Fibroblast of peridontal ligament (primary cell): ENCODE measurements around the gene DNMT3L.

ENCODE experiments used
- DNase-seq: peaks from one replicate; pipeline ENCODE4 v3.0.0-alpha.2; 2010; ENCODE audit errors: extremely low read depth

DNMT3L gene

DNA sequence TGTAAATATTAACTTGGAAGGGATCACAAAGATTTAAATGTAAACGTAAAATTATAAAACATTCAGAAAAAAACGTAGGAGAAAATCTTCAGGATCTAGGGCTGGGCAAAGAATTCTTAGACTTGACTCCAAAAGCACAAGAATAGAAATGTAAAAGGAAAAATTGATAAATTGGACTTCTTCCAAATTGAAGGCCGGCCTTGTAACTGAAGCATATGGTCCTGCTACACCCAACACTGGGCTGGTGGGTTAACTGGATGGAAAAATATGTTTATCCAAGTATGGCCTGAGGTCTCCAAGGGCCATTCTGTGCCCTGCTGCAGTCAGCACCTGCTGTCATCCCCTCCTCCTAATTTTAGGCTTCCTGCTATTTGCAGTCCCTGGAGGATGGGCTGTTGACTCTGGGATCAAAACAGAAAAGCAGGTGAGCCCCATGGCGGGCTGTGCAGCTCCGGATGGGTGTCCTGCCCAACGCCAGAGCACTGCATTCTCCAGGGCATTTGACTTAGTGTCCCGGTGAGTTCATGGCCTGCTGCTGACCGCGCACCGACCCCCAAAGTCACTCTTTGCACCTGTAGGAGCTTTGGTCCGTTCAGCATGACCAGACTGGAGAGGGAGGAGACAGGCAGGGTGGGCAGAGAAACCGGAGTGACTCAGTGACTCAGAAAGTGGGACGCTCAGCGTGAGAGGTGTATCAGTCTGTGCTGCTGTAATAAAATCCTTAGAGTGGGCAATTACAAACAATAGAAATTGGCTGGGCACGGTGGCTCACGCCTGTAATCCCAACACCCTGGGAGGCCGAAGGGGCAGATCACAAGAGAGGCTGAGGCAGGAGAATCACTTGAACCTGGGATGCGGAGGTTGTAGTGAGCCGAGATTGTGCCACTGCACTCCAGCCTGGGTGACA, 17.9 kb upstream of the DNMT3L start:
- no peak for DNase-seq

DNA sequence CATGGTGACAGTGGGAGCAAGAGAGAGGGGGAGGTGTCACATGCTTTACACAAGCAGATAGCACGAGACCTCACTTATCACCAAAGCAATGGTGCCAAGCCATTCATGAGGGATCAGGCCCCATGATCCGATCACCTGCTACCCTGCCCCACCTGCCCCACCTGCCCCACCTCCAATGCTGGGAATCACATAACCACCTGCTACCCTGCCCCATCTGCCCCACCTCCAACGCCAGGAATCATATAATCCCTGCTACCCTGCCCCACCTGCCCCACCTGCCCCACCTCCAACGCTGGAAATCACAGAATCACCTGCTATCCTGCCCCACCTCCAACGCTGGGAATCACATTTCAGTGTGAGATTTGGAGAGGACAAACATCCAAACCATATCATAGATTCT, 13.3 kb upstream of the DNMT3L start:
- no peak for DNase-seq

DNA sequence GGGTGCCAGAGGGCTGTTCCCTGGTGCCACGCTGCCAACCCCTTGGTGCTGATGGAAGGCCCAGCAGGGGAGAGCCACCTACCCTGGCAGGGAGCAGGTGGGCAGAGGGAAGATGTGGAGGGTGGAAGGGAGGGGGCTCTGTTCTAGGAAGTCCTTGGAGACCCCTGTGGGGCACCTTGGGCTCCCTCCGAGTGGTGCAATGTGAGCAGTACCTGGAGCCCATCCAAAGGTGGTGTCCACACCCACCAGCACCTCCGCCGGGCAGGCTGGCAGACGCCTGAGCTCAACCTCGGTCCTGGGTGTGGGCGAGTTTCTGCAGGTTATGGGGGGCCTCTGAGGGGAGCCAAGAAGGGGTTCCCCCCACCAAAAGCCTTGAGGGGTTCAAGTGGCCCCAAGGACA, 11.3 kb upstream of the DNMT3L start:
- DNase-seq: no peak

DNA sequence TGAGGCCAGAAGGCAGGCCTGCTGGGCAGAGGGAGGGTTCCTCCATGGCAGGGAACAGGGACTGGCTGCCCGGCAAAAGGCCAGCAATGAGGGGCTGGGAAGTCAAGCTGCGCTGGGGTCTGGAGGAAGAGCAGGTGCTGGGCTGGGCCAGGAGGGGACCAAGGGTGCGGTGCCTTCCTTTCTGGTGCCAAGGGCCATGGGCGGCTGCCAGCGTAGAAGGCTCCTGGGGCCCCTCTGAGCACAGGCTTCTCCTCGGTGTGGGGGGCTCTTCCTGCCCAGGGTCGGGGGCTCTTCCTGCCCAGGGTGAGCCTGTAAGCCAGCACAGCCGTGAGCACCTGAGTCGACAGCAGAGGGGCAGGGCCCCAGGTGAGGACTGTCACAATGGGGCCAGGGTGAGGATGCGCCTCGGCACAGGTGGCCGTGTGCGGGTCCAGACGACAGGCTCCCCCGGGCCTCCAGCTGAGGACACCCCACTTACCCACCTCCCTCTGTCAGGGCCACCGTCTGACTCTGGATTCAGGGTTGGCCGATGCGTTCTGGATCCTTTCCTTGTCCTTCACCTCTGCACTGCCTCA, 10.7 kb upstream of the DNMT3L start:
- DNase-seq: no peak

DNA sequence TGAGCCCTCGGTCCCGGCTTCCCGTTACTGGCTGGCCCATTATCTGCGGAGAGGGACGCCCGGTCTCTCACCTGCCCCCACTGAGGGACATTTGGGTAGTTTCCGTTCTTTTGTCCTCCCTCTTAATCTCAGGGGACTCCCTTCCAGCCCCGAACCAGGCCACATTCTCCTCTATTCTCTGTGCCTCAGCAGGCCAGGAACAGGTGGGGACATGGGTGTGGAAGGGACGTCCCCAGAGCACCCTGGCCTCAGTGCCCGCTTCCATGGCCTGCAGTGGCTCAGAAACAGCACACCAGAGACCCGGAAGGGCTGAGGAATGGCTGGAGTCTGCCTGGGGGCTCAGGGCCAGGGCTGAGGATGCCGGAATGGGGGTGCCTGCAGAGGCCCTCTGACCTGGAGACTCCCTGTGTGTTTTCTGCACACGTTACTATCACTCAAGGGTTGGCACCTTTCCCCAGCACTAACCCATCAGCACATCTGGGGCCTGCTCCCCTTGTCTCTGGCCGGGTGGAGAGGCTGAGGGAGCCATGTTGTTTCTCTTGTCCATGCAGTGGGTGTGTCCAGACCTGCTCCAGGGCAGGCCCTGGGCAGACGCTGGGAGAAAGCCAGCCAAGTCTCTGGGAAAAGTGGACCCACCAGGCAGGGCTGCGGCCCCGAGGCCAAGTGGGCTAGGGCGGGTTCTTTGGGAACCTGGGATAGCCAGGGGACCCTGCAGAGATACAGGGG, 10.0 kb upstream of the DNMT3L start:
- DNase-seq: no peak

DNA sequence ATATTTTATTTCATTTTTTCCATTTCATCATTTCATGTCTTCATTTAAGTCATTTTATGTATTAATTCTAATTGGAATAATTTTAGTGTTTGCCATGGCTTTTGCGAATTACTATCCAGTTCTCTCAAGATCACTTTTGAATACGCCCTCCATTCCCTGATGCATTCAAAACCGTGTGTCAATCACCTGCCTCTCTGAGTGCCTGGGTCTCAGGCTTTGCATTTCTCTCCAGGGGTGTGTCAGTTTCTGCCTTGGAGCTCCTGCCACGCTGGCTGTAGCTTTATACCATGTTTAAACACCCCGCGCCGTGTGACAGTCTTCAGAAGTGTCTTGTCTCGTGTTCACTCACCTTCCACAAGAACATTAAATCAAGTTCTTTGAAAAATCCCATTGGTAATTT, 7.4 kb upstream of the DNMT3L start:
- DNase-seq: no peak

DNA sequence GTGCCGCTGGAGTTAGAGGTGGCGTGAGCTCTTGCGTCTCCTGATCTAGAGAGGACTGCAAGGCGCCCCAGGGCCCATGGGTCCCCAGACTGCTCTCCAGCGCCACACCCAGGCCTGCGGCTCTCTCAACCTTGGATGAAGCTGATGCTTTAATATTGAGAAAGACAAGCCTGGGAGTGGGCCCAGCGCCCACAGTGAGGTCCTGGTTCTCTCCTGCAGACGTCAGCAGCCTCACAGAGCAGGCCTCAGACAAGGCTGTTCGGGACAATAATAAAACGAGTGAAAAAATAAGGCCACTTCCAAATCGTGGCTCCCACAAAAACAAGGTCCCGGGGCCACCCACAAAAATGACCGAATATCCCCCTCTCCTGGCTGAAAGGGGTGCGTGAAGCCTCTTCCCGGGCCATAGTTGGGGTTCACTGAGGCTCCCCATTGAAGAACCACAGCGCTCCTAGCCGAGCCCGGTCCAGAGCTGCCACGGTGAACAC, 6.0 kb upstream of the DNMT3L start:
- no peak for DNase-seq

DNA sequence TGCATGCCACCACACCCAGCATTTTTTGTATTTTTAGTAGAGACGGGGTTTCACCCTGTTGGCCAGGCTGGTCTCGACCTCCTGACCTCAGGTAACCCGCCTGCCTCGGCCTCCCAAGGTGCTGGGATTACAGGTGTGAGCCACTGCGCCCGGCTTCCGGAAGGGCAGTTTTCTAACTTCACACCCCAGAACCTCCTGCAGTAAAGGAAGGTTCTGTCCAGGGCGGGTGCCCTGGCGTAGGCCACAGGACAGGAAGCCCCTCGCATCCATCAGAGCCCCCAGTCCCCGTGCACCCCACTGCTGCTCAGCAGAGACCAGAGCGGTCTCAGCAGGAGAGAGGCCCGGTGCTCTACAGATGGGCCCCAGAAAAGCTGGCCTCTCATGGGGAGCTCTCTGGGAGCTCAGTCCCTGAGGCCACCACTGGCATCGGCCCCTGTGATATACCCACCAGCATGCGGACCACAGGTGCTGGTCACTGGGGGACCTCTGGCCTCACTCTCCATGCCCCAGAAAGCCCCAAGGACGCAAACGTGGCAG, 4.1 kb upstream of the DNMT3L start:
- DNase-seq: no peak

DNA sequence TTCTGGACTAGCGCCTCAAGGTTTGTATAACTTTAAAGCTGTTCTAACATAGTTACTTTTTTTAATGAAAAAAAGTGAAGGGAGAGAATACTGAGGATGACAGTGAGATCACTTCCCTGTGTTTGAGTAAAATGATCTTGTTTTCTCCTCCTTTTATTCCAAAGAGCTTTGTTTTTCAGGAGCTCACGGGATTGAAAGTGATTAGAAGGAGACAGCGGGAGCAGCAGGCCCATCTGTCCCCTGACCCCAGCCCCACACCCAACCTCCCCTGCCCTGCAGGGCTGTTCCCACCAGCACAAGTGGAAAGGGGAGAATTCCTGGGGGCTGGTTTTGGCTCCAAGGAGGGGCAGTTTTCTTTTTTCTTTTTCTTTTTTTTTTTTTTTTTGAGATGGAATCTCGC, 2.1 kb upstream of the DNMT3L start:
- DNase-seq: no peak

DNA sequence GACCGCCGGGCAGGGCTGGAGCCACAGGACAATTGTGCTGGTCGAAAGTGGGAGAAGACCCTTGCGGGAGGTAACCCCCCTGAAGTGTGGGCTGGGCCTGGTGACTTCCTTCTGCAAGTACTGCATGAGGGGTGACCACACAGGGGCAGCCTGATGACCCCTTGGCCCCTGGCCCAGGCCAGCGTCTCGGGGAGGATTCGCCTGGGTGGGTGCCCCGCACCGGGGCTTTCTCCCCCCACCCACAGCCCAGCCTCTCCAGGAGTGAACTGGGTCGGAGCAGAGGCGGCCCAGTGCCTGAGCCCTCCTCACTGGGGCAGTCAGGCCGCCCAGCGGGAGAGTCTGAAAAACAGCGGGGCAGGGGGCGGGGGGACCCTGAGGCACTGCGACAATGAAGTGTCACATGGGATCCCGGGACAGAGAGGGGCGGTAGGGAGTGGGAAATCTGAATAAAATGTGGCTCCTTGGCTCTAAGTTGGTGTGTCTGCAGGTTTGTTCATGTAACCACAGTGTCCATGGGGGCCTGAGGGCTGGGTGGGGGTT, 1.6 kb upstream of the DNMT3L start:
- no peak for DNase-seq

DNA sequence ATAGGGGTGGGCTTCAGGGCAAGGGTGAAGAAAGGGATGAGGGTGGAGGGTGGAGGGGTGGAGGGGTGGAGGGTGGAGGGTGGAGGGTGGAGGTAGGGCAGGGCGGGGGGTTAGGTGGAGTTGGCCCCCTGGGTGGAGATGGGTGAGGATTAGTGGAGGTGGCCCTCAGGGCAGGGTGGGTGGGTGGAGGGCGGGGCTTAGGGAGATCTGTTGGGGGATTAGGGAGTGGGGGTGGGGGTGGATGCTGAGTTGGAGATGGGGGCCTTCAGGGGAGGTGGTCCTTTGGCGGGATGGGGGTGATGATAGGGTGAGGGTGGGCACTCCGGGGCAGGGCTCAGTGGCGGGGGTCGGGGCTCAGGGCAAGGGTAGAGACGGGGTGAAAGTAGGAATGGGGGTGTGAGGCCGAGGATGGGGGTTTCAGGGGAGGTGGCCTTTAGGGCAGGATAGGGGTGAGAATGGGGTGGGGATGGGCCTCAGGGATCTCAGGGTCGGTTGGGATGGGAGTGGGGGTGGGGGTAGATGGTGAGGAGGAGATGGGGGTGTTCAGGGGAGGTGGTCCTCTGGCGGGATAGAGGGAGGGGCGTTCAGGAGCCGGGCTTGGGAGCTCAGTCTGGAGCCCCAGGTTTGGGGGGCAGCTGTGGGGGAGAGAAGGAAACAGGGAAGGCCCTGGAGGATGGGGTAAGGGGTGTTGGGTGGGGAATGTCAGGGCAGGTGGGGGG, 800 bp upstream of the DNMT3L start:
- no peak for DNase-seq

DNA sequence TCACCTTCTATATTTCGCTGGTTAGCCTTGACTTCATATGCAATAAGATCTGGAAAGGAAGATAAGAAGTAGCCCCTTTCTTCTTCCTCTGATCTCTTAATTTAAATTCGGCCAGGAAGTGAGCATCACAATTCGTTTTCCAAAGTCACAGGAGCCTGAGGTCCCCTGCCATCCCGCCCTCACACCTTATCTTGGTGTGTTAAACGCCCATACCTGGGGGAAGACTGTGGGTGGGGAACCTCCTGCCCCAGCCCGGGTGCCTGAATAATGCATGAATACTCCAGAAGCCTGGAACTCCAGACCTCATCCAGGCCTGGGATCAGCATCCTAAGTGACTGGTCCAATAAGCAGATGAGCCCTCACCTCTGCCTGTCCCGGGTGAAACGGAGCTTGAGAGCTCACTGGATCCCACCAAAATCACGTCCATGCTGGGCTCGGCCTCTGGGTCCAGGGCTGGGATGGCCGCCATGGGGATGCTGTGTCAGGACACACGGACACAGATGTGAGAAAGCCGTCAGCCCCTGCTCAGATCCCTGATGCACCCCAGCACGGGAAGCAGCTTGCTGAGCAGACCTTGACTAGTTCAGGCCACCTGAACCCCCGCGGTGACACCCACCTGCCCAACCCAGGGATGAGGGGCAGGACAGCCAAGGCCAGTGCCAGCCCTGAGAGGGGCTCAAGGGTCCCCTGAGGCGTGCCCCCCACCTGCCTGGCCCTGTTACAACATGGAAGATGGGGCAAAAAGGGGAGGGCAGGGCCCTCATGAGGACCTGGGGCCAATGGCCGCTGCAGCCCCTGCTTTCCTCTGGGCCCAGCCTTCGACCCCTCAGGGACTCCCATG, 686 bp downstream of the DNMT3L start:
- no peak for DNase-seq

DNA sequence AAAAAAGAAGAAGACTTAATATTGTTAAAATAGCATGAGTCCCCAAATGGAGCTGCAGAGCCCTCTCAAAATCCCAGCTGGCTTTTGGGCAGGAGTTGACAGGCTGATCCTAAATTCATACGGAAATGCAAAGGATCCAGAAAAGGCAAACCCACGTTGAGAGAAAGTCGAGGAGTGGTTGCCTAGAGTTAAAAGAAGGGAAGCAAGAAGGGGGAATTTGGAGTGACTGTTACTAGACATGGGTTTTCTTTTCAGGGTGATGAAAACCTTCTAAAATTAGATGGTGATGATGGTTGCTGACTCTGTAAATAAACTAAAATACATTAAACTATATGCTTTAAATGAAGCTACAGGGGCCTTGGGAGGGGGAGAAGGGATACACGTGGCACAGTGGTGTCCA, 1.6 kb downstream of the DNMT3L start:
- no peak for DNase-seq

DNA sequence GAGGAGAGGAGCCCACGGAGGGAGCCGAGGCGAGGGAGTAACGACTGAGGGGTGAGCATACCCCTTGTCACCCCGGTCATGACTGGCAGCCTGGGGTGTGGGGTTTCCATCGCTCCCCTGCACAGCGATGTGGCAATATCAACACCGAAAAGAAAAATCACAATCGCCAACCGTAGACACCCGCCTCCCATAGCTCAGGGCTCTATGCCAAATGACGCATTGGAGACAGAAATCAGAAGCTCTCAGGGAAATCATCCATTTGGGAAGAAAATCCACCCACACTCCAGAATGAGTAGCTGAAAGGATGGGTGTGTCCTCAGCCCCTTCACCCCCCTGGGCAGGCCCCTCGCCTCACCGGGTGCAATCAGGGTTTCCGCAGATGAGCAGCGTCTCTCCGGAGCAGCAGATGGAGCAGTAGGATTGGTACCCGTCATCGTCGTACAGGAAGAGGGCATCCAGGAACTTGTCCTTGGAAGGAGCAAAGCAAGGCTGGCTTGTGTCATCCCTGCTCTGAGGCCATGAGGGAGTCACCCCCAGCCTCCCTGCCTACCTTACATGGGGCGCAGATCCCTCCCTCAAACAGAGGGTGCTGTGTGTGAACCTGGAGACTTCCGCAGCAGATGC, 2.5 kb downstream of the DNMT3L start:
- no peak for DNase-seq

DNA sequence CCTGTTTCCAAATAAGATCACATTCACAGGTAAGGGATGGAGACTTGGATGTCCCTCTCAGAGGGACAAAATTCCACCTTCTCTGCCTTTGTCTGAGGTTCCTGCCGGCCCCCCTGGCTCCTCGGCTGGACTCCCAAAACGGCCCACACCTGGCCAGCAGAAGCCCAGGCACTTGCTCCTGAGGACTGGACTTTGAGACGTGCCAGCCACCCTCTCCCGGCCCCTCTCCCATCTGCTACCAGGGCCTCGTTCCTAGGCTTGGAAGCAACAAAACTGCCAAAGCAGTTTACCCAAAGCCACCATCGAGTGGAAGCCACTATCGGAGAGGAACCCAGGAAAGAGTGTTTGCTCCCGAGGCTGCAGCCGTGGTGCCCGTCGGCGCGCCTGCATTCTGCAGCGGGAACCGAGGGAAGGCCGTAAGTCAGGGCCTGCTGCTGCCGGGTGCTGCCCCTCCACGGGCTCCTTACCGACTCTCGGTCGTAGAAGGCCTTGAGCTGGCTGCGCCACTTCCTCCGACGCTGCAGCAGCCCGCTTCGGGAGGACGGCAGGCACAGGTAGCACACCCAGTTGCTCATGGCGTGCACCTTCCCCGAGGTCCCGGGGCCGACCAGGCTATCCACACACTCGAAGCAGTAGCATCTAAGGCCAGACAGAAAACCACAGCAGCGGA, 3.5 kb downstream of the DNMT3L start:
- no peak for DNase-seq

DNA sequence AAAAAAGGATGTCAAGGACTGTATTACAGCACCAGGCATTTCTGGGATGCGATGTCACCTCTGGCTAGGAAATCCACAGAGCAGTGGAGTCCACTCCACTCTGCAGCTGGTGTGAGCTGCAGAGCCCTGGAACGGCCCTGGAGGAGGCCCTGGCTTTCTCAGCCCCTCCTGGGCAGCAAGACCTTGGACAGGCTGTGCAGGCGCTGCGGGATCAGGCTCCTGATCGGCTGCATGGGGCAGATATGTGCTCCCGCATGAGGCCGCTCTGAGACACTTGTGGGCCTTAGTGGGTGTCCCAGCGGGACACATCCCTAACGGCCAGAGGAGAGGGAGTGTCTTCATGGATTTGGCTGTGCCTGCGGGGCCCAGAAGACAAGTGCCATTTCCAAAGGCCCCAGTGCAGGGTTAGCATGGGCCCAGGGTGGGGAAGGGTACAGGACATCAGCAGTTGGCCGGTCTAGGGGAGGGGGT, 6.2 kb downstream of the DNMT3L start:
- DNase-seq: peak; percentile 20

DNA sequence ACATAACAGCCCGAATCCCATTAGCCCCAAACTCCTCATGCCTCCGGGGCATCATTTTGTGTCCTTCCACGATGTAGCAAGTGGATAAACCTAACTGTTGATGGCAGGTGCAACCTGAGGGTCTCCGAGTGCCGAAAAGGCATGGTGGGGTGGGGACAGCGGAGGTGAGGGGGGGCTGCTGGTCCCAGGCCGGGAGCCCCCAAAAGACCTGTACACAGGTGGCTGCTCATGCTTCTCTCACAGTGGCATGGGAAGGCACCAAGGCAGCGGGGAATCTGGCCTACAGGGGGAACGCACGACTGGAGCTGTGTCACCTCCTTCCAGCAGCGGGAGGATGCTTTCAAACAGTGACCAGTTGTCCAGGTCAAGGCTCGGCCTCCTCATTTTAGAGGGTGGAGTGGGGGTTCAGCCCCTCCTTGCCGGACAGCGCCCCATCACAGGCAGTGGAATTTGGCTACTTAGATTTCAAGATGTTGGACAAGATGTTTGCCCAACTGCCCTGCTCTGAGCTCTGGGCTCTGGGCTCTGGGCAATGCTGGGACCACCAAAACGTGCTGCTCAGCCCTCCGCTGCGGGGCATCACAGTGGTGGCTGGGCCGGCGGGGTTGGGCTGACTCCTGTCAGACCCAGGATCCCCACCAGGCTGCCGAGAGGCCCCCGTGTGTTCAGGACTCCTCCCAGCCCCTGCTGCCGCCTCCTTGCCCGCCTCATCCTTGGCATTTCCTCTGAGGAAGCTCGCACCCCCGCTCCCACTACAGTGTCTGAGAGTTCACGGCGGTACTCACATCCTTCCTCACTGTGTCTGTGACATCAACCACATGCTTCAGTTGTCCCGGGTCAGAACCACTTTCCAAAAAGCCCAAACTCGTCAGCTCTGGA, 7.6 kb downstream of the DNMT3L start:
- no peak for DNase-seq
